Activated CD4-positive, alpha-beta memory T cell treated with anti-CD3 and anti-CD28 coated beads for 36 hours (primary cell): ENCODE data around the gene AP1S1. TPM values are rescaled to one million over a fixed set of nuclear protein-coding genes. Genes with fewer than 3 reads are reported as not detected.
"Not testable (repeated sequence)": the region's sequence is repeated elsewhere in the genome, so short reads cannot be mapped to it uniquely, and the experiment has no call there.

Experiments used
- CTCF ChIA-PET: fragments of 350-600 bp; sonication (Branson Sonifier 250); formaldehyde crosslinking; loops from one replicate; lab custom pipeline; 2021; ENCODE audit warnings: antibody characterized with exemption, inconsistent platforms; lab: Charles Lee
- POLR2A ChIA-PET: fragments of 350-600 bp; sonication (Branson Sonifier 250); formaldehyde crosslinking; loops from one replicate; lab custom pipeline; 2021; ENCODE audit warnings: antibody characterized with exemption; lab: Charles Lee
- DNase-seq: peaks from one replicate; pipeline ENCODE4 v3.0.0-alpha.2; 2020
- H3K27ac Mint-ChIP-seq: one replicate; pipeline ENCODE4 v1.8.0; 2021; ENCODE audit warnings: mixed read lengths
- H3K27me3 Mint-ChIP-seq: one replicate; pipeline ENCODE4 v1.8.0; 2021; ENCODE audit warnings: mixed read lengths
- H3K36me3 Mint-ChIP-seq: one replicate; pipeline ENCODE4 v1.8.0; 2021; ENCODE audit warnings: mixed read lengths
- H3K4me1 Mint-ChIP-seq: one replicate; pipeline ENCODE4 v1.8.0; 2021; ENCODE audit warnings: low read depth, mixed read lengths
- H3K4me3 Mint-ChIP-seq: one replicate; pipeline ENCODE4 v1.8.0; 2021; ENCODE audit warnings: mild to moderate bottlenecking, mixed read lengths
- H3K9me3 Mint-ChIP-seq: one replicate; pipeline ENCODE4 v1.8.0; 2021; ENCODE audit warnings: mixed read lengths
- intact Hi-C: fragments of 100-400 bp; cut with micrococcal nuclease; formaldehyde crosslinking; loops from one replicate; pipeline ENCODE4 v1.15.1; 2023
- total RNA-seq, 2 experiments: library from RNA; stranded (reverse); gene quantifications; one replicate each; pipeline ENCODE4 v1.2.3, GENCODE V29; 2021

The AP1S1 gene
- total RNA-seq = 10 to 100 TPM; 41.1 to 44.7 TPM

GRCh38 chr7:101153969-101154692, at the start of gene AP1S1:
TSS of gene AP1S1 (plus strand) at chr7:101154476. CDS start at chr7:101154515, 39 bp downstream.
- no peaks in the 10 kb centered on the region for H3K9me3 Mint-ChIP-seq
- peaks cover 4% of the 10 kb centered on the region for H3K27me3 Mint-ChIP-seq
- intact Hi-C loops = loop anchor here (1.0 kb wide), 2 partner anchors 11 to 16 kb away; partner anchors contain the start of gene VGF
- H3K36me3 Mint-ChIP-seq = peaks cover 12% of the 10 kb centered on the region
- peaks cover 10% of the 10 kb centered on the region for H3K4me1 Mint-ChIP-seq
- ChIA-PET CTCF (interaction anchor here (3.0 kb wide), 1 partner anchor 11 kb away, joined by 34 read pairs; no protein-coding TSS in a partner anchor), POLR2A (no interaction called here)
- H3K4me3 Mint-ChIP-seq = peak within 1 kb of the TSS; percentile 79
- H3K27ac Mint-ChIP-seq = peak within 1 kb of the TSS; percentile 47
- DNase-seq = peak; percentile 96

- H3K27me3 Mint-ChIP-seq = peaks cover 27% of the 10 kb centered on the region
- CTCF ChIA-PET = interaction anchor here (1.4 kb wide), 1 partner anchor 39 kb away, joined by 5 read pairs; no protein-coding TSS in a partner anchor
- DNase-seq = no peak
- intact Hi-C loops = no loop called here
- POLR2A ChIA-PET = no interaction called here
- no peaks in the 10 kb centered on the region for H3K36me3 Mint-ChIP-seq
- no peak overlapping the region for H3K27ac Mint-ChIP-seq
- H3K4me1 Mint-ChIP-seq = peaks cover 8% of the 10 kb centered on the region
- no peak overlapping the region for H3K4me3 Mint-ChIP-seq
- no peaks in the 10 kb centered on the region for H3K9me3 Mint-ChIP-seq
These were observed 49.5 kb upstream of the AP1S1 start for GRCh38 chr7:101104799-101105198.

GRCh38 chr7:101105248-101105647, 49.0 kb upstream of the AP1S1 start:
- DNase-seq, intact Hi-C loops, H3K4me3 Mint-ChIP-seq, H3K36me3 Mint-ChIP-seq, H3K4me1 Mint-ChIP-seq, H3K27ac Mint-ChIP-seq, H3K9me3 Mint-ChIP-seq, POLR2A ChIA-PET: not testable (repeated sequence)
- H3K27me3 Mint-ChIP-seq = peaks cover 27% of the 10 kb centered on the region
- CTCF ChIA-PET = interaction anchor here (0.6 to 1.4 kb wide), 2 partner anchors 39 to 285 kb away, joined by 4 to 5 read pairs; no protein-coding TSS in a partner anchor

GRCh38 chr7:101106386-101106785, 47.9 kb upstream of the AP1S1 start:
- Mint-ChIP-seq H3K36me3 (no peaks in the 10 kb centered on the region), H3K27me3 (peaks cover 22% of the 10 kb centered on the region), H3K4me1 (no peaks in the 10 kb centered on the region), H3K4me3 (no peak overlapping the region), H3K9me3 (no peaks in the 10 kb centered on the region), H3K27ac (no peak overlapping the region)
- CTCF ChIA-PET = interaction anchor here (1.0 to 1.1 kb wide), 2 partner anchors 17 to 38 kb away, joined by 3 to 6 read pairs; no protein-coding TSS in a partner anchor
- intact Hi-C loops = no loop called here
- DNase-seq = no peak
- POLR2A ChIA-PET = no interaction called here

GRCh38 chr7:101108330-101108857, 45.9 kb upstream of the AP1S1 start:
- POLR2A ChIA-PET = no interaction called here
- no peak for DNase-seq
- CTCF ChIA-PET = interaction anchor here (1.0 to 1.9 kb wide), 2 partner anchors 36 to 84 kb away, joined by 3 to 9 read pairs; no protein-coding TSS in a partner anchor
- no peaks in the 10 kb centered on the region for H3K9me3 Mint-ChIP-seq
- no peak overlapping the region for H3K27ac Mint-ChIP-seq
- intact Hi-C loops = no loop called here
- H3K4me3 Mint-ChIP-seq = no peak overlapping the region
- H3K36me3 Mint-ChIP-seq = no peaks in the 10 kb centered on the region
- peaks cover 12% of the 10 kb centered on the region for H3K27me3 Mint-ChIP-seq
- H3K4me1 Mint-ChIP-seq = no peaks in the 10 kb centered on the region

GRCh38 chr7:101108961-101109360, 45.3 kb upstream of the AP1S1 start:
- CTCF ChIA-PET = interaction anchor here (1.5 to 1.9 kb wide), 2 partner anchors 32 to 35 kb away, joined by 4 to 9 read pairs; no protein-coding TSS in a partner anchor
- H3K4me3 Mint-ChIP-seq = no peak overlapping the region
- POLR2A ChIA-PET = no interaction called here
- peaks cover 12% of the 10 kb centered on the region for H3K27me3 Mint-ChIP-seq
- H3K36me3 Mint-ChIP-seq = no peaks in the 10 kb centered on the region
- intact Hi-C loops = no loop called here
- no peak overlapping the region for H3K27ac Mint-ChIP-seq
- H3K4me1 Mint-ChIP-seq = no peaks in the 10 kb centered on the region
- DNase-seq = no peak
- no peaks in the 10 kb centered on the region for H3K9me3 Mint-ChIP-seq

GRCh38 chr7:101109368-101109767, 44.9 kb upstream of the AP1S1 start:
- DNase-seq = no peak
- Mint-ChIP-seq H3K36me3 (no peaks in the 10 kb centered on the region), H3K4me1 (no peaks in the 10 kb centered on the region), H3K27me3 (peaks cover 12% of the 10 kb centered on the region), H3K4me3 (no peak overlapping the region), H3K9me3 (no peaks in the 10 kb centered on the region), H3K27ac (no peak overlapping the region)
- intact Hi-C loops = no loop called here
- ChIA-PET POLR2A (no interaction called here), CTCF (interaction anchor here (1.5 to 1.9 kb wide), 2 partner anchors 32 to 35 kb away, joined by 4 to 9 read pairs; no protein-coding TSS in a partner anchor)

- Mint-ChIP-seq H3K4me1 (no peaks in the 10 kb centered on the region), H3K9me3 (no peaks in the 10 kb centered on the region), H3K27ac (no peak overlapping the region), H3K4me3 (no peak overlapping the region), H3K36me3 (no peaks in the 10 kb centered on the region), H3K27me3 (peaks cover 7% of the 10 kb centered on the region)
- POLR2A ChIA-PET = no interaction called here
- CTCF ChIA-PET = interaction anchor here (0.8 to 0.9 kb wide), 2 partner anchors 31 to 53 kb away, joined by 3 read pairs; no protein-coding TSS in a partner anchor
- no peak for DNase-seq
- intact Hi-C loops = no loop called here
These were observed 43.0 kb upstream of the AP1S1 start for GRCh38 chr7:101111261-101111660.

GRCh38 chr7:101112233-101112632, 42.0 kb upstream of the AP1S1 start:
- intact Hi-C loops = no loop called here
- no peak overlapping the region for H3K27ac Mint-ChIP-seq
- H3K36me3 Mint-ChIP-seq = no peaks in the 10 kb centered on the region
- H3K9me3 Mint-ChIP-seq = no peaks in the 10 kb centered on the region
- H3K27me3 Mint-ChIP-seq = peaks cover 6% of the 10 kb centered on the region
- DNase-seq = no peak
- ChIA-PET CTCF (interaction anchor here (0.9 kb wide), 1 partner anchor 54 kb away, joined by 3 read pairs; no protein-coding TSS in a partner anchor), POLR2A (no interaction called here)
- H3K4me1 Mint-ChIP-seq = no peaks in the 10 kb centered on the region
- H3K4me3 Mint-ChIP-seq = no peak overlapping the region

- CTCF ChIA-PET = interaction anchor here (1.3 kb wide), 2 partner anchors 16 to 31 kb away, joined by 3 read pairs; no protein-coding TSS in a partner anchor
- H3K4me1 Mint-ChIP-seq, H3K4me3 Mint-ChIP-seq, POLR2A ChIA-PET, H3K9me3 Mint-ChIP-seq, H3K36me3 Mint-ChIP-seq, H3K27ac Mint-ChIP-seq, intact Hi-C loops, H3K27me3 Mint-ChIP-seq, DNase-seq: not testable (repeated sequence)
These were observed 41.1 kb upstream of the AP1S1 start for GRCh38 chr7:101113140-101113539.

GRCh38 chr7:101113836-101114235, 40.4 kb upstream of the AP1S1 start:
- ChIA-PET POLR2A (no interaction called here), CTCF (interaction anchor here (1.3 kb wide), 2 partner anchors 17 to 30 kb away, joined by 3 read pairs; no protein-coding TSS in a partner anchor)
- H3K27me3 Mint-ChIP-seq = peaks cover 2% of the 10 kb centered on the region
- intact Hi-C loops = no loop called here
- H3K36me3 Mint-ChIP-seq = no peaks in the 10 kb centered on the region
- DNase-seq = no peak
- H3K27ac Mint-ChIP-seq = no peak overlapping the region
- H3K4me1 Mint-ChIP-seq = no peaks in the 10 kb centered on the region
- no peak overlapping the region for H3K4me3 Mint-ChIP-seq
- no peaks in the 10 kb centered on the region for H3K9me3 Mint-ChIP-seq

- H3K9me3 Mint-ChIP-seq = no peaks in the 10 kb centered on the region
- H3K27ac Mint-ChIP-seq = no peak overlapping the region
- no peak for DNase-seq
- H3K4me1 Mint-ChIP-seq = no peaks in the 10 kb centered on the region
- POLR2A ChIA-PET = no interaction called here
- intact Hi-C loops = no loop called here
- no peaks in the 10 kb centered on the region for H3K36me3 Mint-ChIP-seq
- CTCF ChIA-PET = no interaction called here
- H3K27me3 Mint-ChIP-seq = peaks cover 5% of the 10 kb centered on the region
- no peak overlapping the region for H3K4me3 Mint-ChIP-seq
These were observed 39.8 kb upstream of the AP1S1 start for GRCh38 chr7:101114492-101114891.
